Esophagus muscularis mucosa (tissue), 4 donors: ENCODE measurements around the gene MYH11. TPM values are rescaled to one million over a fixed set of nuclear protein-coding genes. Genes with fewer than 3 reads are reported as not detected.

Experiments
- DNase-seq: peaks from one replicate; pipeline ENCODE4 v3.0.0-alpha.2; 2017; ENCODE audit errors: extremely low spot score
- H3K27ac ChIP-seq, 4 donors: fragments of 200-600 bp; sonication (generic); replicated peaks in 1 of 4; 1 replicate in 3 of 4; 2 replicates in 1 of 4; pipeline ENCODE4 v1.5.1; 2016 to 2019; ENCODE audit warnings: mild to moderate bottlenecking in 1 of 4
- H3K27me3 ChIP-seq, 4 donors: fragments of 200-600 bp; sonication (generic); one replicate each; pipeline versions ENCODE4 v1.5.1 to v1.6.0; 2016 to 2019
- H3K36me3 ChIP-seq, 4 donors: fragments of 200-600 bp; sonication (generic); one replicate each; pipeline ENCODE4 v1.5.1; 2016 to 2019
- H3K4me1 ChIP-seq, 4 donors: fragments of 200-600 bp; sonication (generic); one replicate each; pipeline ENCODE4 v1.5.1; 2016 to 2019
- H3K4me3 ChIP-seq, 4 donors: fragments of 200-600 bp; sonication (generic); 1 replicate in 2 of 4; 2 replicates in 2 of 4; pipeline ENCODE4 v1.5.1; 2016 to 2019; ENCODE audit warnings: mild to moderate bottlenecking in 4 of 4, moderate library complexity in 1 of 4
- H3K9me3 ChIP-seq, 4 donors: fragments of 200-600 bp; sonication (generic); 1 replicate in 3 of 4; 2 replicates in 1 of 4; pipeline ENCODE4 v1.5.1; 2016 to 2019
- CTCF ChIP-seq, 3 experiments: fragments of 200-600 bp in 2 of 3; fragments of 450-650 bp in 1 of 3; sonication (generic) in 2 of 3; IDR thresholded peaks; one replicate each; pipeline ENCODE4 v1.5.1; 2017 to 2019; ENCODE audit warnings: antibody characterized with exemption in 3 of 3, mild to moderate bottlenecking in 2 of 3, moderate library complexity in 1 of 3
- EP300 ChIP-seq: sonication (generic); formaldehyde crosslinking; IDR thresholded peaks from one replicate; pipeline ENCODE4 v1.6.1; 2017; ENCODE audit warnings: antibody characterized with exemption
- POLR2A ChIP-seq: fragments of 450-650 bp; IDR thresholded peaks from one replicate; pipeline ENCODE4 v1.6.1; 2017; ENCODE audit warnings: antibody characterized with exemption, moderate library complexity, mild to moderate bottlenecking, low read depth
- POLR2AphosphoS5 ChIP-seq, 2 donors: sonication (generic); formaldehyde crosslinking; IDR thresholded peaks; one replicate each; pipeline ENCODE4 v1.6.1; 2017; ENCODE audit warnings: antibody characterized with exemption in 2 of 2
- WGBS: methylation state at CpG from one replicate; pipeline ENCODE4 v1.1.5; 2018; 5-methylcytosine and 5-hydroxymethylcytosine counted together
- intact Hi-C: fragments of 100-400 bp; cut with DNase I; formaldehyde crosslinking; loops from one replicate; pipeline ENCODE4 v1.15.1; 2023
- total RNA-seq, 4 donors: library from RNA; depleted of rRNA; stranded (reverse); fragments of >200 nt; gene quantifications; one replicate each; pipeline versions ENCODE4 v1.1.0 to v1.2.1, GENCODE V29; 2016

MYH11 gene
- total RNA-seq, 4 donors from 2014 or later = 9,583 to 20,476 (median 14,208) TPM

- TF ChIP-seq CTCF (IDR thresholded peaks at IDR 0.05) (no peak), POLR2A (no peak), POLR2AphosphoS5 (IDR thresholded peaks at IDR 0.05) (no peak), EP300 (no peak)
- Histone ChIP-seq H3K27me3 (no peaks in the 10 kb centered on the region), H3K4me1 (peaks cover 7 to 66% (median 63%) of the 10 kb centered on the region in 4 donors), H3K9me3 (no peaks in the 10 kb centered on the region), H3K27ac (peak overlapping the region; percentile 67 to 95 (median 81)), H3K36me3 (peaks cover 0 to 75% (median 40%) of the 10 kb centered on the region in 4 donors), H3K4me3 (no peak overlapping the region)
- intact Hi-C loops = loop anchor here (5.0 kb wide), 1 partner anchor 254 kb away; no protein-coding TSS in a partner anchor
- WGBS = 63% methylated on average over 2 of the region's 2 CpGs
- DNase-seq = no peak
Measured at GRCh38 chr16:15873301-15873700, 16.5 kb upstream of the MYH11 start.

- peaks cover 6 to 91% (median 89%) of the 10 kb centered on the region in 4 donors for H3K4me1 ChIP-seq
- TF ChIP-seq CTCF (IDR thresholded peaks at IDR 0.05) = no peak
- no peak for TF ChIP-seq EP300
- no peak for TF ChIP-seq POLR2AphosphoS5 (IDR thresholded peaks at IDR 0.05)
- TF ChIP-seq POLR2A = no peak
- peaks cover 0 to 83% (median 27%) of the 10 kb centered on the region in 4 donors for H3K36me3 ChIP-seq
- WGBS = 78% methylated on average over 5 of the region's 5 CpGs
- intact Hi-C loops = loop anchor here (5.0 kb wide), 1 partner anchor 257 kb away; no protein-coding TSS in a partner anchor
- no peaks in the 10 kb centered on the region for H3K27me3 ChIP-seq
- peak overlapping the region; percentile 66 to 98 (median 95) for H3K27ac ChIP-seq
- DNase-seq = no peak
- no peaks in the 10 kb centered on the region for H3K9me3 ChIP-seq
- no peak overlapping the region for H3K4me3 ChIP-seq
Measured at GRCh38 chr16:15870011-15870410, 13.2 kb upstream of the MYH11 start.

GRCh38 chr16:15866451-15866850 is 9.6 kb upstream of the MYH11 start:
- WGBS = 50% methylated on average over 5 of the region's 5 CpGs
- Histone ChIP-seq H3K27ac (peak overlapping the region; percentile 95 to 98 (median 95)), H3K4me1 (peaks cover 0 to 95% (median 84%) of the 10 kb centered on the region in 4 donors), H3K9me3 (no peaks in the 10 kb centered on the region), H3K36me3 (peaks cover 0 to 62% (median 14%) of the 10 kb centered on the region in 4 donors), H3K27me3 (no peaks in the 10 kb centered on the region), H3K4me3 (peak overlapping the region in 1 of 4 donors; percentile 9)
- DNase-seq = no peak
- TF ChIP-seq EP300 = no peak
- TF ChIP-seq POLR2AphosphoS5 (IDR thresholded peaks at IDR 0.05) = peak in 1 of 2 donors; percentile 23
- TF ChIP-seq CTCF (IDR thresholded peaks at IDR 0.05) = no peak
- intact Hi-C loops = no loop called here

- WGBS = 43% methylated on average over 7 of the region's 7 CpGs
- Histone ChIP-seq H3K4me1 (peaks cover 0 to 95% (median 84%) of the 10 kb centered on the region in 4 donors), H3K9me3 (no peaks in the 10 kb centered on the region), H3K27me3 (no peaks in the 10 kb centered on the region), H3K36me3 (peaks cover 0 to 55% (median 9%) of the 10 kb centered on the region in 4 donors), H3K4me3 (no peak overlapping the region), H3K27ac (peak overlapping the region; percentile 95 to 98 (median 95))
- intact Hi-C loops = no loop called here
- DNase-seq = no peak
- TF ChIP-seq EP300 (no peak), CTCF (IDR thresholded peaks at IDR 0.05) (no peak), POLR2AphosphoS5 (IDR thresholded peaks at IDR 0.05) (no peak), POLR2A (no peak)
Measured at GRCh38 chr16:15865742-15866141, 8.9 kb upstream of the MYH11 start.

GRCh38 chr16:15864939-15865338 is 8.1 kb upstream of the MYH11 start:
- WGBS = 53% methylated on average over 5 of the region's 5 CpGs
- H3K4me1 ChIP-seq = peaks cover 0 to 97% (median 84%) of the 10 kb centered on the region in 4 donors

More at GRCh38 chr16:15864939-15865338, 8.1 kb upstream of the MYH11 start:
- DNase-seq = no peak
- intact Hi-C loops = no loop called here
- H3K27ac ChIP-seq = peak overlapping the region; percentile 95 to 98 (median 95)
- no peaks in the 10 kb centered on the region for H3K27me3 ChIP-seq
- TF ChIP-seq EP300 = no peak
- TF ChIP-seq POLR2AphosphoS5 (IDR thresholded peaks at IDR 0.05) = peak in 1 of 2 donors; percentile 58
- peaks cover 0 to 47% (median 5%) of the 10 kb centered on the region in 4 donors for H3K36me3 ChIP-seq
- no peak overlapping the region for H3K4me3 ChIP-seq
- H3K9me3 ChIP-seq = no peaks in the 10 kb centered on the region
